ENCODE results near the gene ASCL1.

GRCh38 chr12:102960766-102961465 lies 3.4 kb downstream of the ASCL1 start:
- TF ChIP-seq CTCF (IDR thresholded peaks at IDR 0.05): no peak
- no peak for TF ChIP-seq HDAC2 (IDR thresholded peaks at IDR 0.05)
- no peak for TF ChIP-seq PBX3 (IDR thresholded peaks at IDR 0.05)
- TF ChIP-seq ESRRA (IDR thresholded peaks at IDR 0.05; ENCODE audit: borderline replicate concordance, low read length): no peak
- no peak for TF ChIP-seq CHD2 (IDR thresholded peaks at IDR 0.05; ENCODE audit: low read length, partially characterized antibody)
- no peak for TF ChIP-seq RNF2 (IDR thresholded peaks at IDR 0.05; ENCODE audit: borderline replicate concordance, low read depth)
- TF ChIP-seq MYC (IDR thresholded peaks at IDR 0.05; ENCODE audit: borderline replicate concordance, low read length): no peak
- TF ChIP-seq RAD21 (conservative IDR thresholded peaks at IDR 0.05 in 1 of 2, IDR thresholded peaks at IDR 0.05 in 1 of 2): no peak
- TF ChIP-seq TP53 (CRISPR knock-in tag; IDR thresholded peaks at IDR 0.05): no peak
- TF ChIP-seq POLR2A (IDR thresholded peaks at IDR 0.05; ENCODE audit: low read length): no peak
- no peak for TF ChIP-seq ELK1 (IDR thresholded peaks at IDR 0.05; ENCODE audit: low read depth, low read length)
- no peak for TF ChIP-seq EP300 (IDR thresholded peaks at IDR 0.05)
- TF ChIP-seq NFE2L2 (conservative IDR thresholded peaks at IDR 0.05; ENCODE audit: low read length): no peak
- no peak for TF ChIP-seq CBX2 (IDR thresholded peaks at IDR 0.05; ENCODE audit: borderline replicate concordance, low read depth)
